RWPE2 (cell line): ENCODE measurements around the gene LBHD1.
"Not testable (repeated sequence)": the region's sequence is repeated elsewhere in the genome, so short reads cannot be mapped to it uniquely, and the experiment has no call there.

Experiments used
- ATAC-seq: fragments of 200-7000 bp; cut with Tn5 transposase; 3 replicates; pipeline ENCODE4 v1.9.1; 2021; ENCODE audit warnings: low read depth
- DNase-seq: peaks from one replicate; pipeline ENCODE4 v3.0.0-alpha.2; 2020; ENCODE audit warnings: low spot score
- H3K27ac ChIP-seq: fragments of 450-650 bp; 2 replicates; pipeline ENCODE4 v1.5.1; 2017; ENCODE audit warnings: mild to moderate bottlenecking; ENCODE audit not compliant: poor library complexity, severe bottlenecking
- H3K27me3 ChIP-seq: fragments of 250-450 bp; sonication (Bioruptor Pico); 2 replicates; pipeline ENCODE4 v1.5.1; 2021; ENCODE audit warnings: mild to moderate bottlenecking, moderate library complexity; ENCODE audit not compliant: insufficient read depth, poor library complexity, severe bottlenecking
- H3K36me3 ChIP-seq: fragments of 250-450 bp; sonication (Bioruptor Pico); 2 replicates; pipeline ENCODE4 v1.5.1; 2020; ENCODE audit warnings: low read depth, mild to moderate bottlenecking, moderate library complexity
- H3K4me1 ChIP-seq: fragments of 250-450 bp; sonication (Bioruptor Pico); 2 replicates; pipeline ENCODE4 v1.5.1; 2021; ENCODE audit warnings: mild to moderate bottlenecking, moderate library complexity; ENCODE audit not compliant: insufficient read depth, poor library complexity, severe bottlenecking
- H3K4me3 ChIP-seq: fragments of 250-450 bp; sonication (Bioruptor Pico); 2 replicates; pipeline ENCODE4 v1.5.1; 2021; ENCODE audit warnings: mild to moderate bottlenecking, moderate library complexity; ENCODE audit not compliant: severe bottlenecking
- H3K9me3 ChIP-seq: fragments of 250-450 bp; sonication (Bioruptor Pico); 2 replicates; pipeline ENCODE4 v1.5.1; 2021; ENCODE audit warnings: mild to moderate bottlenecking, moderate library complexity; ENCODE audit not compliant: severe bottlenecking
- CTCF ChIP-seq: fragments of 450-650 bp; IDR thresholded peaks from one replicate; pipeline ENCODE4 v1.5.1; 2017; ENCODE audit warnings: mild to moderate bottlenecking, moderate library complexity; ENCODE audit not compliant: poor library complexity, severe bottlenecking

The LBHD1 gene

GRCh38 chr11:62677156-62677555 is 5.1 kb upstream of the LBHD1 start:
- Histone ChIP-seq H3K9me3 (no peaks in the 10 kb centered on the region), H3K27ac (no peak overlapping the region), H3K4me1 (peaks cover 12% of the 10 kb centered on the region), H3K4me3 (no peak overlapping the region), H3K36me3 (peaks cover 50% of the 10 kb centered on the region), H3K27me3 (no peaks in the 10 kb centered on the region)
- ATAC-seq (no peak), DNase-seq (no peak)
- no peak for TF ChIP-seq CTCF

GRCh38 chr11:62676698-62677097 is 4.6 kb upstream of the LBHD1 start:
- Histone ChIP-seq H3K9me3 (no peaks in the 10 kb centered on the region), H3K4me1 (peaks cover 12% of the 10 kb centered on the region), H3K36me3 (peaks cover 50% of the 10 kb centered on the region), H3K27ac (no peak overlapping the region), H3K4me3 (no peak overlapping the region), H3K27me3 (no peaks in the 10 kb centered on the region)
- no peak for TF ChIP-seq CTCF
- DNase-seq (no peak), ATAC-seq (no peak)

- H3K36me3 ChIP-seq, result peaks cover 50% of the 10 kb centered on the region
- H3K27me3 ChIP-seq, DNase-seq, ATAC-seq, H3K4me3 ChIP-seq, H3K27ac ChIP-seq, H3K9me3 ChIP-seq: not testable (repeated sequence)
- H3K4me1 ChIP-seq, result peaks cover 18% of the 10 kb centered on the region
Measured at GRCh38 chr11:62675415-62675814, 3.3 kb upstream of the LBHD1 start.

GRCh38 chr11:62673196-62673525 is 1.1 kb upstream of the LBHD1 start:
- no peaks in the 10 kb centered on the region for H3K27me3 ChIP-seq
- ATAC-seq (no peak), DNase-seq (no peak)
- H3K27ac ChIP-seq, result peak overlapping the region; percentile 86
- H3K4me1 ChIP-seq, result peaks cover 13% of the 10 kb centered on the region
- no peak for TF ChIP-seq CTCF
- H3K4me3 ChIP-seq, result no peak overlapping the region
- peaks cover 50% of the 10 kb centered on the region for H3K36me3 ChIP-seq
- no peaks in the 10 kb centered on the region for H3K9me3 ChIP-seq

GRCh38 chr11:62671236-62671607 is 845 bp downstream of the LBHD1 start:
- DNase-seq, result no peak
- peak overlapping the region; percentile 71 for H3K4me3 ChIP-seq
- TF ChIP-seq CTCF, result no peak
- H3K9me3 ChIP-seq, result no peaks in the 10 kb centered on the region
- H3K36me3 ChIP-seq, result peaks cover 46% of the 10 kb centered on the region
- peak; percentile 13 for ATAC-seq
- no peaks in the 10 kb centered on the region for H3K27me3 ChIP-seq
- peaks cover 9% of the 10 kb centered on the region for H3K4me1 ChIP-seq
- peak overlapping the region; percentile 86 for H3K27ac ChIP-seq
